Thyroid gland (tissue), 4 donors: ENCODE results near the gene USP48. TPM values are rescaled to one million over a fixed set of nuclear protein-coding genes. Genes with fewer than 3 reads are reported as not detected.

Experiments used
- DNase-seq, 2 donors: peaks; one replicate each; pipeline ENCODE4 v3.0.0-alpha.2; 2019
- H3K27ac ChIP-seq, 3 donors: fragments of 200-600 bp; sonication (generic); 1 replicate in 2 of 3; 2 replicates in 1 of 3; pipeline ENCODE4 v1.5.1; 2016 to 2019; ENCODE audit warnings: mild to moderate bottlenecking in 1 of 3, moderate library complexity in 1 of 3
- H3K27me3 ChIP-seq: fragments of 200-600 bp; sonication (generic); one replicate; pipeline ENCODE4 v1.5.1; 2019
- H3K36me3 ChIP-seq, 2 donors: fragments of 200-600 bp; sonication (generic); one replicate each; pipeline ENCODE4 v1.5.1; 2016 to 2019
- H3K4me1 ChIP-seq, 2 donors: fragments of 200-600 bp; sonication (generic); one replicate each; pipeline ENCODE4 v1.5.1; 2017 to 2019
- H3K4me3 ChIP-seq, 3 donors: fragments of 200-600 bp; sonication (generic); replicated peaks in 1 of 3; 1 replicate in 2 of 3; 2 replicates in 1 of 3; pipeline ENCODE4 v1.5.1; 2016; ENCODE audit warnings: mild to moderate bottlenecking in 1 of 3
- H3K9me3 ChIP-seq: fragments of 200-600 bp; sonication (generic); one replicate; pipeline ENCODE4 v1.5.1; 2017
- CTCF ChIP-seq, 6 experiments: fragments of 200-600 bp in 3 of 6; fragments of 450-650 bp in 3 of 6; sonication (generic) in 3 of 6; IDR thresholded peaks; one replicate each; pipeline ENCODE4 v1.5.1; 2016 to 2019; ENCODE audit warnings: antibody characterized with exemption in 6 of 6, mild to moderate bottlenecking in 2 of 6, inconsistent platforms in 1 of 6, moderate library complexity in 1 of 6
- POLR2A ChIP-seq, 2 donors: fragments of 450-650 bp; IDR thresholded peaks; one replicate each; pipeline ENCODE4 v1.6.1; 2017; ENCODE audit warnings: antibody characterized with exemption in 2 of 2, mild to moderate bottlenecking in 2 of 2, moderate library complexity in 1 of 2
- WGBS, 2 donors: methylation state at CpG; one replicate each; pipeline ENCODE4 v1.1.5; 2017; 5-methylcytosine and 5-hydroxymethylcytosine counted together
- intact Hi-C: fragments of 100-400 bp; cut with DNase I; formaldehyde crosslinking; loops from one replicate; pipeline ENCODE4 v1.15.1; 2023
- total RNA-seq, 4 donors: library from RNA; depleted of rRNA; stranded (reverse); fragments of >200 nt; gene quantifications; one replicate each; pipeline ENCODE4 v1.2.3, GENCODE V29; 2016

Gene USP48
- total RNA-seq, 4 donors from 2014 or later, result 77.4 to 113 (median 88.5) TPM

GRCh38 chr1:21766210-21766609, 16.7 kb downstream of the USP48 start:
- H3K4me3 ChIP-seq, result no peak overlapping the region
- H3K27ac ChIP-seq, result peak overlapping the region in 1 of 3 donors; percentile 9
- no peaks in the 10 kb centered on the region for H3K27me3 ChIP-seq
- no peak for DNase-seq
- no peaks in the 10 kb centered on the region for H3K36me3 ChIP-seq
- no peak for TF ChIP-seq CTCF (IDR thresholded peaks at IDR 0.05)
- TF ChIP-seq POLR2A (IDR thresholded peaks at IDR 0.05), result no peak
- no peaks in the 10 kb centered on the region for H3K9me3 ChIP-seq
- WGBS, 2 donors, result 93% methylated on average over 4 of the region's 4 CpGs
- H3K4me1 ChIP-seq, result peaks cover 32 to 42% of the 10 kb centered on the region in 2 donors
- intact Hi-C loops, result no loop called here

- no peak for TF ChIP-seq POLR2A (IDR thresholded peaks at IDR 0.05)
- TF ChIP-seq CTCF (IDR thresholded peaks at IDR 0.05), result no peak
- H3K4me3 ChIP-seq, result no peak overlapping the region
- WGBS, 2 donors, result 39 to 45% methylated on average over 13 of the region's 13 CpGs
- no peaks in the 10 kb centered on the region for H3K9me3 ChIP-seq
- H3K27ac ChIP-seq, result peak overlapping the region; percentile 34 to 83 (median 64)
- intact Hi-C loops, result no loop called here
- no peaks in the 10 kb centered on the region for H3K27me3 ChIP-seq
- no peaks in the 10 kb centered on the region for H3K36me3 ChIP-seq
- peak; percentile 82 to 88 for DNase-seq
- H3K4me1 ChIP-seq, result peaks cover 32 to 42% of the 10 kb centered on the region in 2 donors
These were observed 18.1 kb downstream of the USP48 start for GRCh38 chr1:21764615-21765423.

GRCh38 chr1:21763694-21764419, 19.1 kb downstream of the USP48 start:
- TF ChIP-seq POLR2A (IDR thresholded peaks at IDR 0.05) (no peak), CTCF (IDR thresholded peaks at IDR 0.05) (no peak)
- H3K27me3 ChIP-seq, result no peaks in the 10 kb centered on the region
- no peaks in the 10 kb centered on the region for H3K36me3 ChIP-seq
- intact Hi-C loops, result no loop called here
- H3K9me3 ChIP-seq, result no peaks in the 10 kb centered on the region
- no peak overlapping the region for H3K4me3 ChIP-seq
- no peak for DNase-seq
- H3K27ac ChIP-seq, result peak overlapping the region; percentile 34 to 83 (median 64)
- 68 to 72% methylated on average over 7 of the region's 7 CpGs for WGBS, 2 donors
- peaks cover 32 to 42% of the 10 kb centered on the region in 2 donors for H3K4me1 ChIP-seq

- 93 to 94% methylated on average over 10 of the region's 10 CpGs for WGBS, 2 donors
- no peaks in the 10 kb centered on the region for H3K27me3 ChIP-seq
- intact Hi-C loops, result no loop called here
- H3K9me3 ChIP-seq, result no peaks in the 10 kb centered on the region
- peak overlapping the region in 2 of 3 donors; percentile 64 to 83 for H3K27ac ChIP-seq
- DNase-seq, result no peak
- TF ChIP-seq CTCF (IDR thresholded peaks at IDR 0.05), result no peak
- TF ChIP-seq POLR2A (IDR thresholded peaks at IDR 0.05), result no peak
- H3K4me1 ChIP-seq, result peaks cover 32 to 42% of the 10 kb centered on the region in 2 donors
- no peak overlapping the region for H3K4me3 ChIP-seq
- H3K36me3 ChIP-seq, result no peaks in the 10 kb centered on the region
These were observed 19.7 kb downstream of the USP48 start for GRCh38 chr1:21763236-21763635.

GRCh38 chr1:21762022-21762404, 20.9 kb downstream of the USP48 start:
- H3K4me3 ChIP-seq, result no peak overlapping the region
- no peaks in the 10 kb centered on the region for H3K36me3 ChIP-seq
- H3K27ac ChIP-seq, result peak overlapping the region in 1 of 3 donors; percentile 67
- peak; percentile 21 to 55 for DNase-seq
- WGBS, 2 donors, result 76 to 82% methylated on average over 8 of the region's 8 CpGs
- peaks cover 32 to 37% of the 10 kb centered on the region in 2 donors for H3K4me1 ChIP-seq
- H3K9me3 ChIP-seq, result no peaks in the 10 kb centered on the region
- no peaks in the 10 kb centered on the region for H3K27me3 ChIP-seq
- intact Hi-C loops, result no loop called here
- TF ChIP-seq CTCF (IDR thresholded peaks at IDR 0.05) (no peak), POLR2A (IDR thresholded peaks at IDR 0.05) (no peak)
